CD4-positive, alpha-beta T cell treated with Interleukin-6 for 4 hours (primary cell): ENCODE measurements around the gene MEGF10.
"Not testable (repeated sequence)": the region's sequence is repeated elsewhere in the genome, so short reads cannot be mapped to it uniquely, and the experiment has no call there.

Experiments
- DNase-seq: peaks from one replicate; pipeline ENCODE4 v3.0.0-alpha.2; 2020; ENCODE audit warnings: mixed read lengths

MEGF10 gene

GRCh38 chr5:127298656-127299055, 8.1 kb downstream of the MEGF10 start:
- DNase-seq, result no peak

DNA sequence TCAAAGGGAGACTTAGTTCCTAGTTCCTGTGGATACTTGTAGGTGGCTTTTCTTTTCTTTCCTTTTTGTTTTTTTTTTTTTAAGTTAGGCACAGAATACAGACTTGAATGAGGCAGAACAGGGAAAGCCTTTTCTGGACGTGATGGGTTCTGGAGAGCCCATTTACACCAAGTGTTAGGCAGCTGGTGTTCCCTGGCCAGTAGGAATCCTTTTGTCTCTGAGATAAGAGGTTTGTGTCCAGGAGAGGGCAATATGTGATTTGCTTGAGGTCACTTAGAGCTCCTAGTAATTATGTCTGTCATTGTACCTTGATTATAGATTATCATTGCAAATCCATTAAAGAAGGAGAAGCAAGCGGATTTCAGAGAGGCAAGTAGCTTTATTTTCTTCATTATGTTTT, 9.1 kb downstream of the MEGF10 start:
- no peak for DNase-seq

- DNase-seq, result no peak
Measured at GRCh38 chr5:127302509-127302908, 11.9 kb downstream of the MEGF10 start.

- DNase-seq, result no peak
Measured at GRCh38 chr5:127303404-127303803, 12.8 kb downstream of the MEGF10 start.

- no peak for DNase-seq
Measured at GRCh38 chr5:127305493-127305892, 14.9 kb downstream of the MEGF10 start.

DNA sequence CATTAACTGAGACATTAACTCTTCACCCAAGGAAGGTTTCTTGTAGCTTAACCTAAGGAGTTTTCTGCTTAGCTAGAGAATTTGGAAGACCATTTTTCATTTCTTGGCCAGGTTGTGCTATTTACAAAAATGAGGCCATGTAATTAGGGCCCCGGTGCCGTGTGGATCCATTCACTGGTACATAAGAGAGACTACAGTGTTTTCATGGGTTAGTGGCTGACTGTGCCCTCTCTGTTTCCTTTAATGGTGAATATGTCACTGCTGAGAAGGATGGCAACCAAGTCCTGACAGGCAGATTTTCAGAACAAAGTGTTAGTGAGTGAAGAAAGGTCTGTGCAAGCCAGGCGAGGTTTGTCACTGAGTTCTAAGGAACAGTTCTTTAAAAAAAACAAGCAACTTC, 15.4 kb downstream of the MEGF10 start:
- DNase-seq, result no peak

GRCh38 chr5:127306647-127307046, 16.1 kb downstream of the MEGF10 start:
- DNase-seq, result no peak

- no peak for DNase-seq
Measured at GRCh38 chr5:127307868-127308267, 17.3 kb downstream of the MEGF10 start.

GRCh38 chr5:127308325-127308724, 17.7 kb downstream of the MEGF10 start:
- DNase-seq, result not testable (repeated sequence)

DNA sequence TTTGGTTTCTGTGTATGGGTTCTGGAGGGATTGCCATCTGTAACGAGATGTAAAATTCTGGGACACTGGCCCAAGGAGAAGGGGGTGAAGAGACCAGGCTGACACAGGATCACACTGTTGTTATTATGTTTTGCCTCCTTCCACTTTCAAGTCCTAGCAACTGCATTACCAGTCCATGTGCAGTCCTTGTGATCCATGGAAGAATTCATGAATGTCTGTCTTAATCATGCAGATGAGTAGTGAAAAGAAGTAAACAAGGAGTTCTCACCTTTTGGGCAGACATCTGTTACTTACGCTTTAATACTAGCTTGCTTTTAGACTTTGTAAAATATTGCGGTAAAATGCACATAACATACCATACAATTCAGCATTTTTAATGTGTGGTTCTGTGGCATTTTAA, 18.3 kb downstream of the MEGF10 start:
- DNase-seq, result no peak

DNA sequence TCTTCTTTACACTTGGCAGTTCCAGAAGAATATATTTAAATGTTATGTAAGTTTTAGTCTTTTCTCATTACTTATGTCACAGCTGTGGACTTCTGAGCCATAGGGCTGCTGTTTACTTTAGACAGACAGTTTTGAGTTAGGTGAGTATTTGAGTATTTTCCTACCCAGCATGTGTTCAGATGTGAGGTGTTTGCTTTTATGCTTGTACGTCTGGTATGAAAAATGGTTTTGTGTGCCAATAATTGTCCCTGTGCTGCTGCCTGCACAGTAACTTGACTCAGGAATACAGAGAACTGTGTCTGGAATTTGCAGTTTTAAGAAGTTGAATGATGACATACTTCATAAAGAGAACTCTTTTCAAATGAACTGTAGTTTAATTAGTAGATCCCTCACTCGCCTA, 20.8 kb downstream of the MEGF10 start:
- DNase-seq, result no peak

DNA sequence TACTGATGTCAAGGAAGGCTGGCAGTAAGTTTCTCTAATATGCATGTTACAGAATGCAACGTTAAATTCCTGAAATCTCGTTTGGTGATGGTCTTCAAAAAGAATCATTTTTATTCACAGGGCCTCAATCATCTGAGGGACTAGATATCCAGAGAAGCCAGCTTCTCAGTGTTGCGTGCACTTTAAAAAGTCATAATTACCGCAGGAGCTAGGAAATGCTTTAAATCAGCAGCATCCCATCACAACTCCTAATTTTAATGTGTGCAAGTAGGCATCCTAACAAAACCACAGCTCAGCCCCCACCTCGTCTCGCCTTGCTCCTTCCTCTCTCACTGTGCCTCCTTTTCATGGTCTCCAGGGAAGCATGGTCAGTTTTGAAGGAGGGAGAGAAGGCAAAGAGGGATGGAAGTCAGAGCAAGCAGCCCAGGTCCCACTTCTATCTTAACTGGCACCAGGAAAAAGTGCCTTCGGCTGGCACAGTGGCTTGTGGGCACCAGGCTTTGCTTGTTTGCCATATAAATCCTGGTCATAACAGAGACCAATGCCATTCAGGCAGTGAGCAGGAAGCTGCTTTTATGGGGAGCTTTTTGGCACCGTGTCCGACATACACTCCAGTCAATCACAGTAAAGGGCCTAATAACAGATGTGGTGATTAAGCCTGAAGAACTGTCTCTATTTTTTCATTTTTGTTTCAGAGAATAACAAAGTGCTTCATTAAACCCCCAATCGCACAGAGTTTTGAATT, 21.4 kb downstream of the MEGF10 start:
- DNase-seq, result no peak

GRCh38 chr5:127313379-127313778, 22.8 kb downstream of the MEGF10 start:
- DNase-seq, result no peak

- peak; percentile 69 for DNase-seq
Measured at GRCh38 chr5:127313847-127314473, 23.4 kb downstream of the MEGF10 start.

GRCh38 chr5:127316011-127316410, 25.4 kb downstream of the MEGF10 start:
- no peak for DNase-seq

GRCh38 chr5:127317385-127317784, 26.8 kb downstream of the MEGF10 start:
- not testable (repeated sequence) for DNase-seq

- no peak for DNase-seq
Measured at GRCh38 chr5:127320032-127320965, 29.7 kb downstream of the MEGF10 start.

DNA sequence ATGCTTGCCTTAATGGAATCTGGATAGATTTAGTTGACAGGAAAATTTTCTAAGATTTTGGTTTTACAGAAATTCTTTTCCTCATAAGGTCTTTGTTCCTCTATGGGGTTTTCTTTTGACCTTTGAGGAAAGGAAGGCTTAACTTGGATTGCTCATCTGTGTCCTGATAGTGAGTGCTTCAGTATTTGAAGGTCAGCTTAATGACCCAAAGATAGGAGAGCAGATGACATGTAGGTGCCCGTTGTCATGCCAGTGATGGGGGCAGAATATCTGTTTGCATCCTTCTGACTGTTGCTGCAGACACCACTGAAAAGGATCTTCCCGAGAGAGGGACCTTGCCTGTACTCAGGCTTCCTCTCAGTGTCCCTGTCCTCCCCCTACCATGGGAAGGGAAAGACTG, 30.9 kb downstream of the MEGF10 start:
- no peak for DNase-seq

DNA sequence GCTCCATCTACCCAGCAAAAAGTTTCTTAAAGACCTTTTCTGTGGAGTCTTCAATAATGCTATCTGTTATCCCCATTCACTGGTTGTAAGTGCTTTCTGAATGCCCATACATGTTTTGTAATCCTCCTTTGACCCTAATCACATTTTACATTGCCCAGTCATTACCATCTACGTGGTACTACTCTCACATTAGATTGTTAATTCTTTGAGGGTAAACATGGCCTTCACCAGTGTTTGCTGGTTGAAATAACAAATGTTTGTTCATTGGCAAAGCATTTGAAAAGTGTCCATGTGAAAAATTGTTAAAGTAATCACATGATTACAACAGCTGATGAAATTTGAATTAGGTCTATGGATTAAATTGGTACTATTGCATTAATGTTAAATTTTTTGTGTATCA, 31.8 kb downstream of the MEGF10 start:
- DNase-seq, result no peak

DNA sequence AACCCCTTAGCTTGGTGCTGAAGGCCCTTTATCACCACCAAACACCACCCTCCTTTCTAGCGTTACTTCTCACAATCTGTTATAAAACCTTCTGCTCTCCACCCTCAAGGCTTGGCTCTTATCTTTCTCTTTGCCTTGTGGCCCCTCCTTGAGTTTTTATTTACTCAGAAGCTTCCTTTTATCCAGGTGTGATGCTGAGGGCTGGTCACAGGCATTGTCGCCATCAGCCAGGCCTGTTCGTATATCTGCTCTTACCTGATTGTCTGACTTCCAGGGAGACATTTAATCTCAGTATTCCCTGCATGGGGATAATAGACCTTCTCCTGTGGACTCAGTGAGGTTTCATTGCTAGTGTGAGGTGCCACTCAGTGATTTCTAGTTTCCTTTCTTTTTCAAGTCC, 34.2 kb downstream of the MEGF10 start:
- no peak for DNase-seq

- DNase-seq, result no peak
Measured at GRCh38 chr5:127326431-127326830, 35.8 kb downstream of the MEGF10 start.

DNA sequence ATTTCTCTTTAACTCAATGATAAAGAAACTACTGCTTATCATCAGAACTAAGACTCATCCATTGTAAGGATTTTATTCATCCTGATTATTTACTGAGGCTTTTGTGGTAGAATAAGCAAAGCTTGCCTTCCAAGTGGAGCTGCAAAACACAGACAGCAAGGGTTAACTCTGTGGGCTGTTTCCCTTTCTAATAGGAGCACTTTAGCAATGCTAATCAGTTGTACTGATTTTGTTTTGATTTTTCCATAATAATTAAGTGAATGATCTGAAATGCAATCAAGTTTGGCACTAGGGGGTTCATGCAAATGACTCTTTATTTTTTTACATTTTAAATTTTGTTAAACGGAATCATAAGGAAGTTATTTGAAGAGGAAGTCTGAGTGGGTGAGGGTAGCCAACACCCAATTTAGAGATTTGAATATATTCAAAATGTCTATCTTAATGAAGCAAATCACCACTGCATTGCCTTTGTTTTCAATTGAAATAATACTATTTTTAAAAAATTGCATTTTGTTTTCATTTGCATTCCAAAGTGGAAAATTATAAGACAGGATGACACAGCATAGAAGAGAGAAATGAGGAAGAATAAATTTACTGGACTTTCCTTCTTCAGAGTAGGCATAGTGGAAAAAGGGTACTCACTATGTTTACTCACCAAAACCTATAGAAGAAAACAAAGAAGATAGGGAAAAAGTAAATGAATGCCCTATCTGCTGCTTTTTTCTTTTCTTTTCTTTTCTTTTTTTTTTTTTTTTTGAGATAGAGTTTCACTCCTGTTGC, 36.6 kb downstream of the MEGF10 start:
- DNase-seq, result no peak

DNA sequence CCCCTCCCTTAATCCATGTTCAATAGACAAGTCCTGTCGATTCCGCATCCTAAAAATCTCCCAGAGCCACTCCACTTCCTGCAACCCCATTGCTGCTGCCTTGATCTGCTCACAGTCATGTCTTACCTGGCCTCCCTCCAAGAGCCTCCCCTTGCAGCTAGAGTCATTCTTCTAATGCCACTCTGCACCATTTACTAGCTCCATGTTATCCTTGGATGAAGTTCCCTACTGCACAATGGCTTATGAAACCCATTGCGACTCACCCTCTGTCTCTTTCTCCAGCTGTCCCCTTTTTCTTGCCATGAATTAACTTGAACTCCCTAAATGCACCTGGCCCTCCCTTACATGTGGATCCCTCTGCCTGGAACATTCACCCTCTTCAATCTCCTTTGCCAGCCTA, 39.5 kb downstream of the MEGF10 start:
- DNase-seq, result no peak
